GM18498 (cell line): ENCODE data around the gene CFC1.
"Not testable (repeated sequence)": the region's sequence is repeated elsewhere in the genome, so short reads cannot be mapped to it uniquely, and the experiment has no call there.

ENCODE experiments used
- ATAC-seq: cut with Tn5 transposase; IDR thresholded peaks from one replicate; pipeline ENCODE4 v1.9.1; 2021; ENCODE audit warnings: mild to moderate bottlenecking, moderate library complexity; ENCODE audit not compliant: unreplicated experiment

The CFC1 gene

DNA sequence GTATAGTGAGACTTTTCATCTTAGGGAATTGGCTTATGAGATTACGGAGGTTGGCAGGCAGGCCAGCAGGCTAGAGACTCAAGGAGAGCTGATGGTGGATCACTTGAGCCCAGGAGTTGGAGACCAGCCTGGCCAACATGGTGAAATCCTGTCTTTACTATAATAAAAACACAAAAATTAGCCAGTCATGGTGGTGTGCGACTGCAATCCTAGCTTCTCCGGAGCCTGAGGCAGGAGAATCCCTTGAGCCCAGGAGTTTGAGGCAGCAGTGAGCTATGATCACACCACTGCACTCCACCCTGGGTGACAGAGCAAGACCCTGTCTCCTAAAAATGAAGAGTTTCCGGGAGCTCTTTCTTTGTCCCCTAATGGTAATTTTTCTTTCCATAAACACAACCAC lies 14.6 kb downstream of the CFC1 start:
- ATAC-seq: not testable (repeated sequence)

DNA sequence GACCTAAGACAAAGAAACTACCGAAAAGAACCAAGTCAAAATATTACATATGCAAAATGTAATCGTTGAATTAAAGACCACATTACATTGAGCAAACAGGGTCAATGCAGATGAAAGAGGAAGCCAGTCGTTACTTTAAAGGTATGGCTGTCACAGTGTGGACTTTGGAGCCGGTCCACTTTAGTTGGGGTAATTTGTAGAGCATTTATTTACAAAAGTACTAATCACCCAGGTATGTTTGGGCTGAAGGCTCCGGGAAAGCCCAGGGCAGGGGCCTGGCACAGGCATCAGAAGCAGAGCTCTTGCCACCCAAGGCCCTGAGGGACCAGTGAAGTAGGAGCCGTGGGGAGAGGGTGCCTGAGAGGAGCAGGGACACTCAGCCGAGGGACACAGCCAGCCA lies 15.8 kb downstream of the CFC1 start:
- not testable (repeated sequence) for ATAC-seq

DNA sequence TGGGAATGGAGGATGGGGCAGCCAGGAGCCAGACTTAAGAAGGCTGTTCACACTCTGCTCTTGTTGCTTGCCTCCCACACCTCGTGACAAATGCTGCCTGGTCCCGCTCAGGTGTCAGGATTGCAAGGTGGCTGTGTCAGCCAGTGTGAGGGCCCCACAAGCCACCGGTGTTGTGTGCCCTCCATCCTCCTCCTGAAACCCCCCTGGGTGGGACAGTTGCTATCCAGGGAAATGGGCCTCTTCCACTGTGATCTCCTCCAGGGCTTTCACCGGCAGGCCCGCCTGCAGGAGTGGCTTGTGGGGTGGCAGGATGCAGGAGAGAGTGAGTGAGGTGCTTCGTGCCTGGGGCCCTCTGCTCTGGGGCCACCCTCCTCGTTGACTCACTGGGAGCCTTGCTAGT lies 16.4 kb downstream of the CFC1 start:
- ATAC-seq: not testable (repeated sequence)

DNA sequence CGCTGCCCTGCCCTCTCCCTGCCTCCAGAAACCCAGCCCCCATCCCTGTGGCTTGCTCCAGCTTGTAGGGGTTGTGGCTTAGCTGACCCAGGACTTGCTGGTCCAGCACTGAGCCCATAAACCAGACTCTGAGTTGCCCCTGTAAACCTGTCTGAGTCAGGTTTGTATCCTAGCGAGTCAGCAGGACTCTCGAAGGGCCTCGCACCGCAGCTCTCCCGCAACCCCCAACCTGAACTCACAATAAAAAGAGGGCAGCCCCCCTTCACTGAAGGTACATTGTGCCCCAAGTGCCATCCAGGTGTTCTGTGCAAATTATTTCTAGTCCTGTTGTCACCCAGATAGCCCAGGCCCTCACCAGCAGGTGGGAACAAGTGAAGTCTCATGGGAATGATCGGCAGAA lies 17.9 kb downstream of the CFC1 start:
- not testable (repeated sequence) for ATAC-seq

DNA sequence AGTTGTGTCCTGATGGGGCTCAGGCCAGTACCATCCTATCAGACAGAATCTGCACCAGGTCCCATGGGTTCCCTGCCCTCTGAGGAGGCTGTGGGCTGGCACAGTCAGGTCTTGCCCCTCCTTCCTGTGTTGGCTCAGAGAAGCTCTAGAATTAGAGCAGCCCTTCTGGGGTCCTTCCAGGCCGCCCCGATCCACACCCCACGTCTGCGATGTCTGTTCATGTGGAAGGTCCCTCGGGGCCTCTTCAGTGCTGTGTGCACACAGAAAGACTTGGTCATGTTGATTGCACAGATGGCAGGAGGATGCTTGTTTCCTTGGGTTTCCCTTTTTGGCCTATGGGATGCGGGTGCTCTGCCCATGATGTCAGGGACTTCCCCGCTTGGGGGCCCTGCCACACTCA lies 20.3 kb downstream of the CFC1 start:
- not testable (repeated sequence) for ATAC-seq

DNA sequence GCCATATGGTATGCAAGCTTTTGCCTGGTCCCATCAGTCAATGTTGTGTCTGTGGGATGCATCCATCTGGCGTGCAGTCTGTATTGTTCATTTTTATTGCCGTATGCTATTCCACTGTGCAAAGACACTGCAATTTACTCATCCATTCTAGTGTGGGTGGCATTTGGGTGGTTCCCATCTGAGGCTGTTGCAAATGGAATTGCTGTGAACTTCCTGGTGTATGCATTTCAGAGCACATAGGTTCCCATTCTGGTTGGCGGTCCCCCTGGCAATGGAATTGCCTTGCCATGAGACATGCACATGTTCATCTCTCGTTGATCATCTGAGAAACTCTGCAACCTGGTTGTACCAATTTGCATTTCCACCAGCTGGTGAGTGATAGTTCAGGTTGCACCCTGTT lies 21.8 kb downstream of the CFC1 start:
- ATAC-seq: not testable (repeated sequence)

DNA sequence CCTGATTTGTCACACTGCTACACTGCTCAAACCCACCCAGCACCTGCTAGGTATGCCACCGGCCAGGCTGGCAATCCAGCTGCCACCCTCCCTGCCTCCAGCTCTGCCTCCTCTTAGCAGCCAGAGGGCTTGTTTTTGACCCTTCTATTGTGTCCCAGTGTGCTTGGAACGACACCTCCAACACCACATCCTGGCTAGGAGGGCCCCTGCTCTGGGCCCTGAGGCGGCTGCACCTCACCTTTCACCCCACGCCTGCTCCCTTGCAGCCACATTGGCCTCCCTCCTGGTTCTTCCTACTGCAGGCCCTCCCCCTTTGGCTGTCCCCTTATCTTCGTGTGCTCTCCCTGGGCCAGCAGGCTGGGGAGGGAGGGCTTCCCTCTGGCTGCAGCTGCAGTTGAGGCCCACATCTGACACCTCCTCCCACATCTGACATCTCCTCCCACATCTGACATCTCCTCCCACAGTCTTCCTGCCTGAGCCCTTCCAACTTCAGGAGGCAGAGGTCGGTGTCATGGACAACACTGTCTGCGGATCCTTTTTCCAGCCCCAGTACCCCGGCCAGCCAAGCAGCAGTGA lies 23.1 kb downstream of the CFC1 start:
- not testable (repeated sequence) for ATAC-seq

DNA sequence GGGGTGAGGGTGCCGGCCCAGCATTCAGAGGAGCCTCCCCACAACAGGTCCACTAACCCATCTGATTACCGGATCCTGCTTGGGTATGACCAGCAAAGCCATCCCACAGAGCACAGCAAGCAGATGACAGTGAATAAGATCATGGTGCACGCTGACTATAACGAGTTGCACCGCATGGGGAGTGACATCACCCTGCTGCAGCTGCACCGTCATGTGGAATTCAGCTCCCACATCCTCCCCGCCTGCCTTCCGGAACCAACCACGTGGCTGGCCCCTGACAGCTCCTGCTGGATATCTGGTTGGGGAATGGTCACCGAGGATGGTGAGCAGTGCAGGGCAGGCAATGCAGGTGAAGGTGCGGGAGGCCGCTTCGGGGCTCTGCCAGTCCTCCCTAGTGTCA lies 25.1 kb downstream of the CFC1 start:
- not testable (repeated sequence) for ATAC-seq

DNA sequence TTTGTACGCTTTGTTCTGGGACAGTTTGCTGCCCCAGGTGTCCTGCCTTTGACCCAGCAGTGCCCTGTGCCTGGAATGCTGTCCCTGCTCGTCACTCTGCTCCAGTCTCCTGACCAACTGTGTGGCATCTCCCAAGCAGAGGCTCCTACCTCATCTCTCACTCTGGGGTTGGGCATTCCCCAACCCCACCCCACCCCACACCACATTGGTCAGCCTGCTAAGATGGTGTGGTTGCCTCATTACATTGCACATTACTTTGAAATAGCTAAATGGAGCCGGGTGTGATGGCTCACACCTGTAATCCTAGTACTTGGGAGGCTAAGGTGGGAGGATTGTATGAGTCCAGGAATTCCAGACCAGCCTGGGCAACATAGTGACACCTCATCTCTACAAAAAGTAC lies 27.4 kb downstream of the CFC1 start:
- not testable (repeated sequence) for ATAC-seq

DNA sequence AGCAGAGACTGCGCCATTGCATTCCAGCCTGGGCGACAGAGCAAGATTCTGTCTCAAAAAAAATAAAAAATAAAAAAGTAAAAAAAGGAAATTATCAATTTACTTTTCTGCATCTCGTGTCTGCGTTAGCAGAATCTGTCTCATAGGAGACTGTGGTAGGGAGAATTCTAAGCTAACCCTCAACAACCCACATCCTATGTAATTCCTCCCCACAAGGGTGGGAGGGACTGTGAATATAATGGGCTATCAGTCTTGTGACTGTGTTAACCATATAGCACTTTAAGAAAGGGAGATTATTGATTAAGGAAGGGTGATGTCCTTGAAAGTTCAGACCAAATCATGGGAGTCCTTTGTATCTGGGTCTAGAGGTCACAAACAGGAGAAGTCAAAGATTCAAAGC lies 33.2 kb downstream of the CFC1 start:
- ATAC-seq: not testable (repeated sequence)

DNA sequence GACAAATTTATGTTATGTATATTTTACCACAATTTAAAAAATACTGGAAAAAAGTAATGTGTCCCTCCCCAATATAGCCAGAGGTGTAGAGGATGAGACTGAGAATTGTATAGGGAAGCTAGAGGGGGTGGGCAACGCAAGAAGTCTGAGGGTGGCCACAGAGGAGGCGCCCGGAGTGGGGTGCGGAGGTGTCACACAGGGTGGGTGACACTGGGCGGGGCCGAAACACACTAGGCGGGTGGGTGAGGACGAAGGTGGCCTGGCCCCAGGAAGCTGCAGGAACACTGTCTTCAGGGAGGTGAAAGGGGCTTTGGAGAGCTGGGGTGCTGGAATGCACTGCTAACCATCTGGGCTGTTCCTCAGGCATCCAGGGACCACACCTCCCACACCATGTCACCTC lies 42.9 kb downstream of the CFC1 start:
- not testable (repeated sequence) for ATAC-seq

DNA sequence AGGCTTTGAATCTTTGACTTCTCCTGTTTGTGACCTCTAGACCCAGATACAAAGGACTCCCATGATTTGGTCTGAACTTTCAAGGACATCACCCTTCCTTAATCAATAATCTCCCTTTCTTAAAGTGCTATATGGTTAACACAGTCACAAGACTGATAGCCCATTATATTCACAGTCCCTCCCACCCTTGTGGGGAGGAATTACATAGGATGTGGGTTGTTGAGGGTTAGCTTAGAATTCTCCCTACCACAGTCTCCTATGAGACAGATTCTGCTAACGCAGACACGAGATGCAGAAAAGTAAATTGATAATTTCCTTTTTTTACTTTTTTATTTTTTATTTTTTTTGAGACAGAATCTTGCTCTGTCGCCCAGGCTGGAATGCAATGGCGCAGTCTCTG lies 45.2 kb downstream of the CFC1 start:
- not testable (repeated sequence) for ATAC-seq

DNA sequence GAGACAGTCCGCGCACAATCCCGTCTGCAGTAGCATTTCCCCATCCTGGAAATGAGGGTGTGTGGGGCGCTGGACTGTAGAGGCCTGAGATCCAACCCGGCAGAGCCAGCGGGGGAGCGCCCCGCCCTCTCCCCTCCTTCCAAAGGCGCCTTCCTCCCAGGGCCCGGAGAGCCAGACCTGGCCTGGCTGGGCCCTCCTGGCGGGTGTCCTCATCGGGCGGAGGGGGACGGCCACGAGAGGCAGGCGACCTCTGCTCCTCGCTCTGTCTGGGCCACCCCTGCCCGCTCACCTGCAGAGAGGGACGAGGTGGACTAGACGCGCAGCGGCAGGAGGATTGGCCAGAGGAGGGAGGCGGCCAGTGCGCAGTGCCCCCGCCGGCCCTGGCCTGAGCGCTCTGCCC lies 49.9 kb downstream of the CFC1 start:
- not testable (repeated sequence) for ATAC-seq

DNA sequence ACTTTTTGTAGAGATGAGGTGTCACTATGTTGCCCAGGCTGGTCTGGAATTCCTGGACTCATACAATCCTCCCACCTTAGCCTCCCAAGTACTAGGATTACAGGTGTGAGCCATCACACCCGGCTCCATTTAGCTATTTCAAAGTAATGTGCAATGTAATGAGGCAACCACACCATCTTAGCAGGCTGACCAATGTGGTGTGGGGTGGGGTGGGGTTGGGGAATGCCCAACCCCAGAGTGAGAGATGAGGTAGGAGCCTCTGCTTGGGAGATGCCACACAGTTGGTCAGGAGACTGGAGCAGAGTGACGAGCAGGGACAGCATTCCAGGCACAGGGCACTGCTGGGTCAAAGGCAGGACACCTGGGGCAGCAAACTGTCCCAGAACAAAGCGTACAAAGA lies 51.0 kb downstream of the CFC1 start:
- not testable (repeated sequence) for ATAC-seq

DNA sequence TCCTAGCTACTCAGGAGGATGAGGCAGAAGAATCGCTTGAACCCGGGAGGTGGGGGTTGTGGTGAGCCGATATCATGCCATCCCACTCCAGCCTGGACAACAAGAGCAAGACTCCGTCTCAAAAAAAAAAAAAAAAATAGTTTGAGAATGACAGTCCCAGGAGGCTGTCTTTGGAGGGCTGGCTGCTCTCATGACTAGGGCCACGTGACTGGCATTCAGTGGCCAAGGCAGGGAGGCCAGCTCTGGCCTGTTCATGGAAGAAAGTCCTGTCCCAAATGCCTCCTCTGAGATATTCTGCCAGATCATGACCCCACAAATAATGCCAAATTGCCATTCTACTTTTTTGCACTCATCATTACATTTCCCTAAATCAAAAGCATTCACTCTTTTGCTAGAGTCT lies 54.4 kb downstream of the CFC1 start:
- not testable (repeated sequence) for ATAC-seq

DNA sequence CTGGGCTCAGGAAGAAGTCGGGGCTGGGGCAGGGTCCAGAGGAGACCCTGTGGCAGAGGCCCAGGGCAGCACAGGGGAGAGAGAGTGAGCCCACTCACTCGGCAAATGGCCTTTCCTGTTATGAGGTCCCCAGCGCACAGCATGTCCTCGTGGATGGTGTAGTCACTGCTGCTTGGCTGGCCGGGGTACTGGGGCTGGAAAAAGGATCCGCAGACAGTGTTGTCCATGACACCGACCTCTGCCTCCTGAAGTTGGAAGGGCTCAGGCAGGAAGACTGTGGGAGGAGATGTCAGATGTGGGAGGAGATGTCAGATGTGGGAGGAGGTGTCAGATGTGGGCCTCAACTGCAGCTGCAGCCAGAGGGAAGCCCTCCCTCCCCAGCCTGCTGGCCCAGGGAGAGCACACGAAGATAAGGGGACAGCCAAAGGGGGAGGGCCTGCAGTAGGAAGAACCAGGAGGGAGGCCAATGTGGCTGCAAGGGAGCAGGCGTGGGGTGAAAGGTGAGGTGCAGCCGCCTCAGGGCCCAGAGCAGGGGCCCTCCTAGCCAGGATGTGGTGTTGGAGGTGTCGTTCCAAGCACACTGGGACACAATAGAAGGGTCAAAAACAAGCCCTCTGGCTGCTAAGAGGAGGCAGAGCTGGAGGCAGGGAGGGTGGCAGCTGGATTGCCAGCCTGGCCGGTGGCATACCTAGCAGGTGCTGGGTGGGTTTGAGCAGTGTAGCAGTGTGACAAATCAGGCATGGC lies 55.4 kb downstream of the CFC1 start:
- ATAC-seq: not testable (repeated sequence)

DNA sequence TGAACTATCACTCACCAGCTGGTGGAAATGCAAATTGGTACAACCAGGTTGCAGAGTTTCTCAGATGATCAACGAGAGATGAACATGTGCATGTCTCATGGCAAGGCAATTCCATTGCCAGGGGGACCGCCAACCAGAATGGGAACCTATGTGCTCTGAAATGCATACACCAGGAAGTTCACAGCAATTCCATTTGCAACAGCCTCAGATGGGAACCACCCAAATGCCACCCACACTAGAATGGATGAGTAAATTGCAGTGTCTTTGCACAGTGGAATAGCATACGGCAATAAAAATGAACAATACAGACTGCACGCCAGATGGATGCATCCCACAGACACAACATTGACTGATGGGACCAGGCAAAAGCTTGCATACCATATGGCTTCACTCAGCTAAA lies 56.6 kb downstream of the CFC1 start:
- not testable (repeated sequence) for ATAC-seq
